Mesendoderm (in vitro differentiated cells): ENCODE results near the gene MSH3.
"Not testable (repeated sequence)": the region's sequence is repeated elsewhere in the genome, so short reads cannot be mapped to it uniquely, and the experiment has no call there.

Experiments
- DNase-seq: peaks from one replicate; pipeline ENCODE4 v3.0.0; 2013
- H2AK5ac ChIP-seq: 2 replicates; pipeline ENCODE4 v1.6.1; 2013; ENCODE audit warnings: low read length, inconsistent platforms
- H2BK120ac ChIP-seq: 2 replicates; pipeline ENCODE4 v1.6.1; 2013; ENCODE audit warnings: low read depth, mild to moderate bottlenecking, low read length, moderate library complexity, mixed read lengths
- H2BK15ac ChIP-seq: replicated peaks from 2 replicates; pipeline ENCODE4 v1.6.1; 2013; ENCODE audit warnings: low read depth, mild to moderate bottlenecking, moderate library complexity
- H2BK5ac ChIP-seq: 2 replicates; pipeline ENCODE4 v1.6.1; 2013; ENCODE audit warnings: low read length, inconsistent platforms
- H3K18ac ChIP-seq: 2 replicates; pipeline ENCODE4 v1.6.1; 2013; ENCODE audit warnings: mild to moderate bottlenecking, low read length, mixed read lengths
- H3K23ac ChIP-seq: one replicate; pipeline ENCODE4 v1.6.1; 2013; ENCODE audit warnings: low read length
- H3K27ac ChIP-seq: 2 replicates; pipeline ENCODE4 v1.5.1; 2013; ENCODE audit warnings: low read depth, mild to moderate bottlenecking, inconsistent platforms, low read length, moderate library complexity
- H3K27me3 ChIP-seq: 2 replicates; pipeline ENCODE4 v1.6.1; 2013; ENCODE audit warnings: low read length, control low read depth, mild to moderate bottlenecking, inconsistent platforms; ENCODE audit not compliant: insufficient read depth, poor library complexity
- H3K36me3 ChIP-seq: 2 replicates; pipeline ENCODE4 v1.6.1; 2013; ENCODE audit warnings: low read length, inconsistent platforms; ENCODE audit not compliant: control insufficient read depth, insufficient read depth
- H3K4ac ChIP-seq: one replicate; pipeline ENCODE4 v1.6.1; 2013; ENCODE audit warnings: low read depth, mild to moderate bottlenecking, low read length, moderate library complexity
- H3K4me1 ChIP-seq: 2 replicates; pipeline ENCODE4 v1.6.1; 2013; ENCODE audit warnings: low read depth, low read length, inconsistent platforms; ENCODE audit not compliant: control insufficient read depth
- H3K4me2 ChIP-seq: 2 replicates; pipeline ENCODE4 v1.6.1; 2013; ENCODE audit warnings: low read length
- H3K4me3 ChIP-seq: 2 replicates; pipeline ENCODE4 v1.5.1; 2013; ENCODE audit warnings: mild to moderate bottlenecking, low read length
- H3K56ac ChIP-seq: one replicate; pipeline ENCODE4 v1.6.1; 2013; ENCODE audit warnings: low read length
- H3K79me1 ChIP-seq: 2 replicates; pipeline ENCODE4 v1.6.1; 2013; ENCODE audit warnings: low read length, inconsistent platforms
- H3K79me2 ChIP-seq: 2 replicates; pipeline ENCODE4 v1.6.1; 2013; ENCODE audit warnings: mild to moderate bottlenecking, low read length; ENCODE audit not compliant: control insufficient read depth, insufficient read depth
- H3K9ac ChIP-seq: 2 replicates; pipeline ENCODE4 v1.6.1; 2013; ENCODE audit warnings: low read length, inconsistent platforms
- H4K5ac ChIP-seq: one replicate; pipeline ENCODE4 v1.6.1; 2013; ENCODE audit warnings: low read length
- H4K8ac ChIP-seq: one replicate; pipeline ENCODE4 v1.6.1; 2013; ENCODE audit warnings: low read depth, mild to moderate bottlenecking, control low read depth, low read length, moderate library complexity
- WGBS: extraction: QIAGEN DNeasy Blood & Tissue Kit; methylation state at CpG from one replicate; pipeline ENCODE4 v1.1.7; 2013; ENCODE audit warnings: low lambda C conversion rate, missing lambda C conversion rate; ENCODE audit not compliant: insufficient coverage; ENCODE audit errors: extremely low coverage; 5-methylcytosine and 5-hydroxymethylcytosine counted together

The MSH3 gene

GRCh38 chr5:80850168-80850567, 195.7 kb downstream of the MSH3 start:
- WGBS = no CpG with 5 or more reads among the region's 1 CpG
- not testable (repeated sequence) for H3K27me3 ChIP-seq

GRCh38 chr5:80852331-80853245, 198.1 kb downstream of the MSH3 start:
- Histone ChIP-seq H2BK120ac (no peak overlapping the region), H3K23ac (no peak overlapping the region), H3K4me1 (no peaks in the 10 kb centered on the region), H3K4ac (no peak overlapping the region), H3K9ac (no peak overlapping the region), H3K4me3 (no peak overlapping the region), H3K79me1 (no peaks in the 10 kb centered on the region), H3K36me3 (no peaks in the 10 kb centered on the region), H2AK5ac (no peak overlapping the region), H3K27ac (no peak overlapping the region), H4K8ac (no peak overlapping the region), H3K4me2 (no peak overlapping the region), H2BK5ac (no peak overlapping the region), H3K18ac (no peak overlapping the region), H3K56ac (no peak overlapping the region), H3K27me3 (no peaks in the 10 kb centered on the region), H4K5ac (no peak overlapping the region), H3K79me2 (no peaks in the 10 kb centered on the region), H2BK15ac (no peak overlapping the region)
- DNase-seq = no peak
- no CpG with 5 or more reads among the region's 3 CpGs for WGBS

More at GRCh38 chr5:80850168-80850567, 195.7 kb downstream of the MSH3 start:
- not testable (repeated sequence) for H2BK120ac ChIP-seq, H3K18ac ChIP-seq, H3K4me2 ChIP-seq, H3K27ac ChIP-seq, H3K36me3 ChIP-seq, DNase-seq, H4K8ac ChIP-seq, H3K79me1 ChIP-seq, H3K4me1 ChIP-seq, H3K9ac ChIP-seq, H3K79me2 ChIP-seq, H2BK5ac ChIP-seq, H3K4ac ChIP-seq, H3K4me3 ChIP-seq, H3K23ac ChIP-seq, H4K5ac ChIP-seq, H3K56ac ChIP-seq, H2AK5ac ChIP-seq, H2BK15ac ChIP-seq

GRCh38 chr5:80853413-80853812, 199.0 kb downstream of the MSH3 start:
- Histone ChIP-seq H4K5ac (no peak overlapping the region), H3K23ac (no peak overlapping the region), H3K27ac (no peak overlapping the region)

GRCh38 chr5:80854583-80854982, 200.1 kb downstream of the MSH3 start:
- no peak overlapping the region for H3K18ac ChIP-seq
- H4K8ac ChIP-seq = no peak overlapping the region
- H4K5ac ChIP-seq = no peak overlapping the region

More at GRCh38 chr5:80853413-80853812, 199.0 kb downstream of the MSH3 start:
- H3K4me3 ChIP-seq = no peak overlapping the region
- no peak overlapping the region for H3K18ac ChIP-seq
- no peak overlapping the region for H3K4me2 ChIP-seq
- H3K27me3 ChIP-seq = no peaks in the 10 kb centered on the region
- no peak overlapping the region for H2BK120ac ChIP-seq
- no peak overlapping the region for H4K8ac ChIP-seq
- no peak for DNase-seq
- H3K4me1 ChIP-seq = no peaks in the 10 kb centered on the region
- no peak overlapping the region for H3K9ac ChIP-seq
- H3K36me3 ChIP-seq = no peaks in the 10 kb centered on the region
- no peak overlapping the region for H2BK15ac ChIP-seq
- WGBS = no CpG with 5 or more reads among the region's 2 CpGs
- H2BK5ac ChIP-seq = no peak overlapping the region
- no peak overlapping the region for H2AK5ac ChIP-seq
- H3K79me1 ChIP-seq = no peaks in the 10 kb centered on the region
- H3K4ac ChIP-seq = no peak overlapping the region
- H3K56ac ChIP-seq = no peak overlapping the region
- no peaks in the 10 kb centered on the region for H3K79me2 ChIP-seq

GRCh38 chr5:80860924-80861613, 206.6 kb downstream of the MSH3 start:
- DNase-seq = peak; percentile 57
- Histone ChIP-seq H3K36me3 (no peaks in the 10 kb centered on the region), H3K4ac (no peak overlapping the region), H3K4me3 (no peak overlapping the region), H4K8ac (no peak overlapping the region), H3K4me2 (no peak overlapping the region), H4K5ac (no peak overlapping the region), H2BK15ac (no peak overlapping the region), H3K56ac (no peak overlapping the region), H2BK120ac (no peak overlapping the region), H2AK5ac (no peak overlapping the region), H3K79me2 (no peaks in the 10 kb centered on the region), H3K27ac (no peak overlapping the region), H3K9ac (no peak overlapping the region), H3K27me3 (no peaks in the 10 kb centered on the region), H3K79me1 (no peaks in the 10 kb centered on the region), H3K23ac (no peak overlapping the region), H3K18ac (no peak overlapping the region), H3K4me1 (peaks cover 7% of the 10 kb centered on the region), H2BK5ac (no peak overlapping the region)
- WGBS = no CpG with 5 or more reads among the region's 2 CpGs

More at GRCh38 chr5:80854583-80854982, 200.1 kb downstream of the MSH3 start:
- Histone ChIP-seq H3K9ac (no peak overlapping the region), H3K4me2 (no peak overlapping the region), H2BK5ac (no peak overlapping the region), H3K56ac (no peak overlapping the region), H3K27me3 (no peaks in the 10 kb centered on the region), H3K23ac (no peak overlapping the region), H3K27ac (no peak overlapping the region), H3K79me2 (no peaks in the 10 kb centered on the region), H3K4me1 (no peaks in the 10 kb centered on the region), H3K4ac (no peak overlapping the region), H2BK15ac (no peak overlapping the region), H3K36me3 (no peaks in the 10 kb centered on the region), H3K79me1 (no peaks in the 10 kb centered on the region), H2AK5ac (no peak overlapping the region), H2BK120ac (no peak overlapping the region), H3K4me3 (no peak overlapping the region)
- DNase-seq = no peak
- WGBS = no CpG with 5 or more reads among the region's 2 CpGs
